ENCODE data around the gene SDS. TPM values are rescaled to one million over a fixed set of nuclear protein-coding genes. Genes with fewer than 3 reads are reported as not detected.

The SDS gene
- total and polyA plus RNA-seq, 2 of the 8 experiments (the other 6 are each of a cell fraction or from before 2014, with no cell fraction given), result 0.21 TPM; not detected in 1

DNA sequence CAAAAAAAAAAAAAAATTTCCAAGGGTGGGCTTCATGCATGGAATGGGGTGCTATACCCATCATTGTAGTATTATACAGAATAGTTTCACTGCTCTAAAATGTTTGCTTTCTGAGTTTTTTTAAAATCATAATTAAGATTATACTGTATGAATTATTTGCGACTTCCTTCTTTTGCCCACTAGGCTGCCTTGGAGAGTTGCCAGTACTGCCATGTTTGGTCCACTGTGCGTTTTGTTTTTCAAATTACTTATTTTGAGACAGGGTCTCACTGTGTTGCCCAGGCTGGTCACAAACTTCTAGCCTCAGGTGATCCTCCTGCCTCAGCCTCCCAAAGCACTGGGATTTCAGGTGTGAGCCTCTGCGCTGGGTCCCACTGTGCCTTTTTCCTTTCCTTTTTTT lies 25.4 kb downstream of the SDS start:
- Histone ChIP-seq H2BK20ac (ENCODE audit: low read length) (no peak overlapping the region), H3K79me1 (ENCODE audit: low read depth, low read length) (no peaks in the 10 kb centered on the region), H4K8ac (ENCODE audit: extremely low read depth, insufficient read depth, low read length) (no peak overlapping the region), H2AFZ (ENCODE audit: low read length) (no peak overlapping the region), H3K14ac (ENCODE audit: insufficient read length) (no peak overlapping the region), H3K4me3 (ENCODE audit: extremely low read depth in 1 of 4, insufficient read depth in 2 of 4, low read depth in 3 of 4, low read length in 4 of 4) (no peak overlapping the region), H2AK5ac (ENCODE audit: low read depth, low read length) (no peak overlapping the region), H3K18ac (ENCODE audit: extremely low read depth, low read length) (no peak overlapping the region), H3K23me2 (ENCODE audit: low read depth, low read length) (peaks cover 4% of the 10 kb centered on the region; the same call in 1 of the 2 replicates), H3K27ac (ENCODE audit: low read depth, low read length) (no peak overlapping the region), H4K91ac (replicated peaks; ENCODE audit: insufficient read length, low read length) (no peak overlapping the region), H3K36me3 (ENCODE audit: control insufficient read depth in 2 of 4, insufficient read depth in 4 of 4, low read length in 3 of 4) (peaks cover 0 to 6% (median 0%) of the 10 kb centered on the region in 4 experiments; a peak in 5 of 8 replicates), H2BK120ac (replicated peaks; ENCODE audit: low read depth, low read length) (no peak overlapping the region), H3K4me2 (ENCODE audit: insufficient read depth in 1 of 2, low read depth in 2 of 2, low read length in 2 of 2) (no peak overlapping the region), H2BK5ac (ENCODE audit: low read depth, low read length) (no peak overlapping the region), H2BK15ac (ENCODE audit: low read length) (no peak overlapping the region), H3K9ac (replicated peaks in 1 of 4; ENCODE audit: extremely low read depth in 1 of 4, low read depth in 3 of 4, low read length in 3 of 4) (no peak overlapping the region), H3K23ac (ENCODE audit: insufficient read length) (no peak overlapping the region), H3K9me3 (ENCODE audit: insufficient read depth in 2 of 2, low read depth in 1 of 2, low read length in 1 of 2) (no peaks in the 10 kb centered on the region), H3K4me1 (replicated peaks in 1 of 4; ENCODE audit: control insufficient read depth in 3 of 4, insufficient read depth in 4 of 4, low read length in 3 of 4) (no peaks in the 10 kb centered on the region), H3K79me2 (ENCODE audit: control insufficient read depth in 1 of 2, insufficient read depth in 2 of 2, low read length in 2 of 2) (no peaks in the 10 kb centered on the region), H2BK12ac (ENCODE audit: low read depth, low read length) (no peak overlapping the region), H3K56ac (replicated peaks; ENCODE audit: insufficient read length, low read depth, low read length) (no peak overlapping the region), H4K20me1 (replicated peaks in 1 of 2; ENCODE audit: control insufficient read depth in 1 of 2, insufficient read depth in 2 of 2, low read length in 2 of 2) (peaks cover 0 to 2% of the 10 kb centered on the region in 2 experiments), H3K4ac (replicated peaks; ENCODE audit: insufficient read length, low read depth, low read length) (no peak overlapping the region), H3K27me3 (replicated peaks in 1 of 4; ENCODE audit: control insufficient read depth in 3 of 4, extremely low read depth in 1 of 4, insufficient read depth in 3 of 4, low read length in 3 of 4) (no peaks in the 10 kb centered on the region), H4K5ac (ENCODE audit: insufficient read length, low read depth, low read length) (no peak overlapping the region)
- TF ChIP-seq GTF2F1 (IDR thresholded peaks at IDR 0.05; ENCODE audit: borderline replicate concordance, low read depth, low read length), result no peak
- no peak for TF ChIP-seq CHD1 (IDR thresholded peaks at IDR 0.05; ENCODE audit: low read depth, low read length)
- TF ChIP-seq CTCF (IDR thresholded peaks at IDR 0.05; ENCODE audit: control extremely low read depth in 1 of 3, insufficient read depth in 1 of 3, low read depth in 1 of 3, low read length in 3 of 3), result no peak
- whole genome bisulfite sequencing, 2 experiments (ENCODE audit: extremely low coverage in 1 of 2, insufficient coverage in 1 of 2, insufficient read length in 1 of 2, insufficient replicate concordance in 2 of 2, low coverage in 1 of 2, low lambda C conversion rate in 2 of 2, missing lambda C conversion rate in 1 of 2), result 96% methylated on average over 3 of the region's 3 CpGs; no CpG with 5 or more reads in 1 of the 2 experiments
- POLR2A ChIA-PET (ENCODE audit: partially characterized antibody), result interaction anchor here (0.7 kb wide), 2 partner anchors 14 to 82 kb away, joined by 3 to 4 read pairs; no protein-coding TSS in a partner anchor
- DNase-seq (ENCODE audit: low read depth in 1 of 2, low spot score in 2 of 2) (no peak), FAIRE-seq (no peak)
- CTCF ChIA-PET (ENCODE audit: partially characterized antibody), result no interaction called here
